ENCODE results near the gene EPSTI1.

- TF ChIP-seq CTCF (IDR thresholded peaks at IDR 0.05) = no peak
- no peak for TF ChIP-seq POLR2AphosphoS5 (IDR thresholded peaks at IDR 0.05)
These were observed 131.6 kb downstream of the EPSTI1 start for GRCh38 chr13:42860485-42860884.

Measured in transverse colon (tissue), 4 donors.